AG04449 (cell line): ENCODE results near the gene TGM4.

Source experiments
- CTCF ChIA-PET: fragments of 350-600 bp; formaldehyde crosslinking; extraction: SDS; loops from one replicate; lab custom pipeline; 2021; ENCODE audit warnings: antibody characterized with exemption; lab: Yijun Ruan, JAX
- POLR2A ChIA-PET: fragments of 400-600, 350-600 bp; formaldehyde crosslinking; extraction: SDS; loops from one replicate; lab custom pipeline; 2020; ENCODE audit warnings: antibody characterized with exemption, inconsistent platforms; lab: Yijun Ruan, JAX
- DNase-seq: peaks from one replicate; pipeline ENCODE4 v3.0.0-alpha.2; 2010; ENCODE audit warnings: low read depth, low spot score
- H3K4me3 ChIP-seq: 2 replicates; pipeline ENCODE4 v1.5.1; 2011; ENCODE audit warnings: low read depth, mild to moderate bottlenecking, control low read depth, low read length
- CTCF ChIP-seq: IDR thresholded peaks from one replicate; pipeline ENCODE4 v1.5.1; 2011; ENCODE audit warnings: mild to moderate bottlenecking, moderate library complexity, low read length, control low read depth, inconsistent platforms; ENCODE audit not compliant: insufficient read depth; ENCODE audit errors: missing control alignments

Gene TGM4

GRCh38 chr3:44870375-44871061 is 3.9 kb upstream of the TGM4 start:
- POLR2A ChIA-PET, result no interaction called here
- no peak for TF ChIP-seq CTCF
- H3K4me3 ChIP-seq, result no peak overlapping the region
- DNase-seq, result no peak
- CTCF ChIA-PET, result no interaction called here

- DNase-seq, result no peak
- CTCF ChIA-PET, result no interaction called here
- no peak overlapping the region for H3K4me3 ChIP-seq
- POLR2A ChIA-PET, result no interaction called here
- TF ChIP-seq CTCF, result no peak
Measured at GRCh38 chr3:44875596-44875995, 1.2 kb downstream of the TGM4 start.

- TF ChIP-seq CTCF, result no peak
- ChIA-PET CTCF (no interaction called here), POLR2A (no interaction called here)
- no peak overlapping the region for H3K4me3 ChIP-seq
- DNase-seq, result no peak
Measured at GRCh38 chr3:44877333-44877732, 2.9 kb downstream of the TGM4 start.

GRCh38 chr3:44880284-44880683 is 5.9 kb downstream of the TGM4 start:
- CTCF ChIA-PET, result no interaction called here
- no peak for DNase-seq
- POLR2A ChIA-PET, result no interaction called here
- no peak for TF ChIP-seq CTCF
- H3K4me3 ChIP-seq, result no peak overlapping the region

GRCh38 chr3:44883213-44883955 is 9.0 kb downstream of the TGM4 start:
- TF ChIP-seq CTCF, result no peak
- POLR2A ChIA-PET, result no interaction called here
- no peak overlapping the region for H3K4me3 ChIP-seq
- no peak for DNase-seq
- CTCF ChIA-PET, result interaction anchor here (0.7 to 1.6 kb wide), 4 partner anchors 9 to 32 kb away, joined by 3 to 5 read pairs (median 4); partner anchors contain the start of gene TGM4

- DNase-seq, result peak; percentile 80
- TF ChIP-seq CTCF, result no peak
- H3K4me3 ChIP-seq, result no peak overlapping the region
- ChIA-PET CTCF (interaction anchor here (0.8 to 1.6 kb wide), 4 partner anchors 10 to 31 kb away, joined by 3 to 5 read pairs (median 4); partner anchors contain the start of gene TGM4), POLR2A (interaction anchor here (0.6 kb wide), 1 partner anchor 9 kb away, joined by 3 read pairs; no protein-coding TSS in a partner anchor)
Measured at GRCh38 chr3:44883999-44884431, 9.6 kb downstream of the TGM4 start.
